Activated CD4-positive, alpha-beta memory T cell treated with anti-CD3 and anti-CD28 coated beads for 36 hours (primary cell): ENCODE results near the gene RNF214. TPM values are rescaled to one million over a fixed set of nuclear protein-coding genes. Genes with fewer than 3 reads are reported as not detected.

Source experiments
- CTCF ChIA-PET: fragments of 350-600 bp; sonication (Branson Sonifier 250); formaldehyde crosslinking; loops from one replicate; lab custom pipeline; 2021; ENCODE audit warnings: antibody characterized with exemption, inconsistent platforms; lab: Charles Lee
- POLR2A ChIA-PET: fragments of 350-600 bp; sonication (Branson Sonifier 250); formaldehyde crosslinking; loops from one replicate; lab custom pipeline; 2021; ENCODE audit warnings: antibody characterized with exemption; lab: Charles Lee
- DNase-seq: peaks from one replicate; pipeline ENCODE4 v3.0.0-alpha.2; 2020
- H3K27ac Mint-ChIP-seq: one replicate; pipeline ENCODE4 v1.8.0; 2021; ENCODE audit warnings: mixed read lengths
- H3K27me3 Mint-ChIP-seq: one replicate; pipeline ENCODE4 v1.8.0; 2021; ENCODE audit warnings: mixed read lengths
- H3K36me3 Mint-ChIP-seq: one replicate; pipeline ENCODE4 v1.8.0; 2021; ENCODE audit warnings: mixed read lengths
- H3K4me1 Mint-ChIP-seq: one replicate; pipeline ENCODE4 v1.8.0; 2021; ENCODE audit warnings: low read depth, mixed read lengths
- H3K4me3 Mint-ChIP-seq: one replicate; pipeline ENCODE4 v1.8.0; 2021; ENCODE audit warnings: mild to moderate bottlenecking, mixed read lengths
- H3K9me3 Mint-ChIP-seq: one replicate; pipeline ENCODE4 v1.8.0; 2021; ENCODE audit warnings: mixed read lengths
- intact Hi-C: fragments of 100-400 bp; cut with micrococcal nuclease; formaldehyde crosslinking; loops from one replicate; pipeline ENCODE4 v1.15.1; 2023
- total RNA-seq, 2 experiments: library from RNA; stranded (reverse); gene quantifications; one replicate each; pipeline ENCODE4 v1.2.3, GENCODE V29; 2021

RNF214 gene
- total RNA-seq, 2 experiments from 2014 or later: 16.9 to 18.3 TPM

DNA sequence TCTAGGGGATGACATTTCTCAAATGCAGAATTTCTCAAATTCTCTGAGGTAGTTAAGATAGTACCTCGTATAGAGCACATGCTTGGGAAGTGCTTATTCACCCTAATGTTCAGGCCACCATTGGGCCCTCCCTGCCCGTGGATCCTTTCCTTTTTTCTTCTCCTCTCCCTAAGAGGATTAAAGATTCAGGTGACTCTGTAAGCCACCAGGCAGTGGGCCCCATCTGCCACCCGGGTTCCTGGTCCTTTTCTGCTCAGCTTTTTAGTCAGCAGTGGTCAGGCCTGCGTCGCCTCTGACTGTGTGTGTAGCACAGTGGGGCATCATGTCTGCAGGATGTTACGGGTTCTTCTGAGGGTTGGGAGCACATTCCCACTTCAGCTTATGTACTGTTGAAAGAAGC, 102.4 kb downstream of the RNF214 start:
- H3K27me3 Mint-ChIP-seq: no peaks in the 10 kb centered on the region
- ChIA-PET POLR2A (no interaction called here), CTCF (no interaction called here)
- H3K9me3 Mint-ChIP-seq: no peaks in the 10 kb centered on the region
- no peak for DNase-seq
- no peak overlapping the region for H3K4me3 Mint-ChIP-seq
- H3K36me3 Mint-ChIP-seq: peaks cover 9% of the 10 kb centered on the region
- H3K4me1 Mint-ChIP-seq: peaks cover 3% of the 10 kb centered on the region
- H3K27ac Mint-ChIP-seq: no peak overlapping the region
- intact Hi-C loops: no loop called here

DNA sequence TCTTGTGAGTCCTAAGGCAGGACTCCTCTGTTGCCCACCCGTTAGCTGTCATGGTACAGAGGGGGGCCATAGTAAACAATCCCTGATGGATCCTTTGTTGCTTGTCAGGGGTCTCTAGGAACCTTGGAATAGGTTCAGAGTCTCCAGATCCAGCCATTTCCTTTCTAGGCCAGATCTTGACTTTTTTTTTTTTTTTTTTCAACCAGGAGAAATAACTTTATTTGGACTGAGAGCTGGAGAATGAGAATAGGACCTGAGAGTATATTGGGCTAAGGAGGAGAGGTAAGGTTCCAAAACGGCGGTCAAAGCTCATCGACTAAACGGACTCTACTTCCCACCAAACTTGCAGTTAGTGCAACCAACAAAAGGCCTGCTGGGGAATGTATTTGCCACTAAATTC, 102.9 kb downstream of the RNF214 start:
- Mint-ChIP-seq H3K4me1 (no peaks in the 10 kb centered on the region), H3K9me3 (no peaks in the 10 kb centered on the region), H3K27ac (no peak overlapping the region), H3K36me3 (peaks cover 11% of the 10 kb centered on the region), H3K27me3 (no peaks in the 10 kb centered on the region), H3K4me3 (no peak overlapping the region)
- no peak for DNase-seq
- POLR2A ChIA-PET: interaction anchor here (1.0 kb wide), 1 partner anchor 20 kb away, joined by 4 read pairs; the partner anchor contains the start of gene BACE1
- CTCF ChIA-PET: no interaction called here
- intact Hi-C loops: no loop called here

Other genes with a start within 250 kb of the RNF214 start
- gene SIK3, start 134.2 kb upstream of the RNF214 start, total RNA-seq: 10 to 100 TPM; 26.1 to 26.2 TPM
- 10 to 100 TPM; 61.3 to 61.5 TPM for gene PAFAH1B2, start 88.4 kb upstream of the RNF214 start, total RNA-seq
- gene SIDT2, start 53.9 kb upstream of the RNF214 start, total RNA-seq: 10 to 100 TPM; 21.5 to 26.0 TPM
- 1 to 10 TPM; 3.1 to 4.0 TPM for gene TAGLN, start 33.3 kb upstream of the RNF214 start, total RNA-seq
- 100 to 1,000 TPM; 104 to 105 TPM for gene PCSK7, start 598 bp upstream of the RNF214 start, total RNA-seq
- 1 to 10 TPM; 3.9 to 5.4 TPM for gene BACE1-AS, start 58.7 kb downstream of the RNF214 start, total RNA-seq
- 1 to 10 TPM; 1.8 to 2.7 TPM for gene BACE1, start 83.6 kb downstream of the RNF214 start, total RNA-seq
- 10 to 100 TPM; 29.3 to 32.6 TPM for gene CEP164, start 95.2 kb downstream of the RNF214 start, total RNA-seq